Smooth muscle cell of the brain vasculature (primary cell): Measurements from ENCODE around the gene TMEM205.

Source experiments
- DNase-seq: peaks from one replicate; pipeline ENCODE4 v3.0.0-alpha.2; 2012; ENCODE audit warnings: low read depth, low spot score

Gene TMEM205

DNA sequence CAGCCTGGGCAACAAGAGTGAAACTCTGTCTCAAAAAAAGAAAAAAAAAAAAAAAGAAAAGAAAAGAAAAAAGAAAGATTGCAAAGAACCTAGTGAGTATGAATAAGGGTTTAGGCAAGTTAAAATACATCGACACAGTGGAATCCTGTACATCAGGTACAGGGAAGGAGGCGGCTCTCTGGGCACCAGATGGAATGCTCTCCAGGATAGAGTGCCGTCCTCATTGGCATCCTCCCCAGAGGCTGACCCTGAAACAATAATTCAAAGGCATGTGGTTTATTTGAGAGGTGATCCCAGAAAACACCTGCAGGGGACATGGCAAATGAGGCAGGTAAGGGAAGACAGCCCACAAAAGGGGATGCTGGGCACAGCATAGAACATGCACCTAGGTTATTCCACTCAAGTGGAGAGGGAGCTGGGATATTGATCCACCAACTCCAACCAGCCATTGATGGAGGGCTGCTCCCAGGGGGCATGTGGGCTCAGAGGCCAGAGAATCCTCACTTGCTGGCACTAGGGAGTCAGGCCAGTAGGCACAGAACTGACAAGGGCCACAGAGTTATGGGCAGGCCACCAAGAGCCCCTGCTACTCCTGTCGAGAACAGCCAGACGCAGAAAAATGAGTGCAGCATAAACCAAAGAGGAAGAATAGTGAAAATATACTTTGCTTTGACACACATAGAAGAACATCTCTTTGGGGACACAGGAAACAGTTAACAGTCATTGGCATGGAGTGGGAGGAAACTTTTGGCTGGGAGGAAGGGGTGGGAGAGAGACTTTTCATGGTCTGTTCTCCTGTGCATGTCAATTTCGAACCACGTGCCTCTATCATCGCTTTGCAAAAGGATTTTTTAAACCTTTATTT is 45.9 kb downstream of the TMEM205 start:
- DNase-seq, result no peak

DNA sequence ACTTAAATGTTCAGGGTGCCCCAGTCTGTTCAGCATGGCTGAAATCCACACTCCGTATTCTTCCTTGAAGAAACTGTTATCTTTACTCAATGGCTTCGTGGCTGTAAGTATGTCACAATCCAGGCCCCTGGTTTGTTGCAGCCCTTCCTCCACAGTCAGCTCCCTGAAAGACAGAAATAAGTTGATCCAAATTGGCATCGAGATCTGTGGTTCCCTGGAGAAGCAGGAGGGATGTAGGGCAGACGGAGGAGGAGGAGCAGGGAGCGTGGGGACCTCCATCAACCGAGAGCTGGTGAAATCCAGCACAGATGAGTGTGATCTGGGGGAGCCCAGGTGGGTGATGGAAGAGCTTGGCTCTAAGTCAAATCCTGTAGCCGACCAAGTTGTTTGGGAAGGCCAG is 49.8 kb downstream of the TMEM205 start:
- DNase-seq, result no peak

DNA sequence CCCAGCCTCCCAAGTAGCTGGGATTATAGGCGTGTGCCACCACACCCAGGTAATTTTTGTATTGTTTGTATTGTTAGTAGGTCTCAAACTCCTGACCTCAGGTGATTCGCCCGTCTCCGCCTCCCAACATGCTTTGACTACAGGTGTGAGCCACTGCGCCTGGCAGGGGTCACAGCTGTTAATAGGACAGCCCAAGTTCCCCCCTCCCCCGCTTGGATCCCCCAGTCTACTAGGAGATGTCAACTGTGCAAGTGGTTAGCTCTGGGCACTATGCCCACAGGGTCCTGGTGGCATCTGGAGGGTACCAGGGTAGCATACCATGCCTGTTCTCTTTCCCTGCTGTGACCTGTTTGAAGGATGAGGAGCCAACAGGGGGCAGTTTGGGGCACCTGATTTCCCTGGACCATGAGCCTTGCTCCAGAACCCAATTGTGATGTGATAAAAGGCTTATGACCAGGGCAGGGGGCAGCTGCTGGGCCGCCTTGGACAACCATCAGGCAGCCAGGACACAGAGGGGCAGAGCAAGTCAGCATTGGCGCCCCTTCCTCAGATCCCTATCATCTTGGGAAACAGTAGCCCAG is 50.3 kb downstream of the TMEM205 start, which contains the start of gene TSPAN16:
Gene TSPAN16 (plus strand): TSS at position 496 of the 581 bp plus-strand sequence. CDS start 138 bp downstream, outside the sequence.
- DNase-seq, result no peak

DNA sequence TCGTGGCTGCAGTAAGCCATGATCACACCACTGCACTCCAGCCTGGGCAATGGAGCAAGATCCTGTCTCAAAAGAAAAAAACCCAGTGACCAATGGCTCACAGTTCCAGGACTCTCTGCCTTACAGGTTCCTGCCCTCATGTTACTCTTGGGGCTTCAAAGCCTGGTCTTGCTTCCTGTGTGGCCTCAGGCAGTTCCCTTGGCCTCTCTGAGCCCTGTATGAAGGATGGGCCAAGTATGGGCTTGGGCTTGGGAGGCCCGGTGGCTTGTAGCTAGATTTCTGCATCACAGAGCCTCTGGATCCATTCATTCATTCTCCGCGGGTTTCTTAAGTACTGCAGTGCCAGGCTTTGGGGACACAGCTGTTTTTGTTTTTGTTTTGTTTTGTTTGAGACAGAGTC is 50.9 kb downstream of the TMEM205 start:
- DNase-seq, result no peak

DNA sequence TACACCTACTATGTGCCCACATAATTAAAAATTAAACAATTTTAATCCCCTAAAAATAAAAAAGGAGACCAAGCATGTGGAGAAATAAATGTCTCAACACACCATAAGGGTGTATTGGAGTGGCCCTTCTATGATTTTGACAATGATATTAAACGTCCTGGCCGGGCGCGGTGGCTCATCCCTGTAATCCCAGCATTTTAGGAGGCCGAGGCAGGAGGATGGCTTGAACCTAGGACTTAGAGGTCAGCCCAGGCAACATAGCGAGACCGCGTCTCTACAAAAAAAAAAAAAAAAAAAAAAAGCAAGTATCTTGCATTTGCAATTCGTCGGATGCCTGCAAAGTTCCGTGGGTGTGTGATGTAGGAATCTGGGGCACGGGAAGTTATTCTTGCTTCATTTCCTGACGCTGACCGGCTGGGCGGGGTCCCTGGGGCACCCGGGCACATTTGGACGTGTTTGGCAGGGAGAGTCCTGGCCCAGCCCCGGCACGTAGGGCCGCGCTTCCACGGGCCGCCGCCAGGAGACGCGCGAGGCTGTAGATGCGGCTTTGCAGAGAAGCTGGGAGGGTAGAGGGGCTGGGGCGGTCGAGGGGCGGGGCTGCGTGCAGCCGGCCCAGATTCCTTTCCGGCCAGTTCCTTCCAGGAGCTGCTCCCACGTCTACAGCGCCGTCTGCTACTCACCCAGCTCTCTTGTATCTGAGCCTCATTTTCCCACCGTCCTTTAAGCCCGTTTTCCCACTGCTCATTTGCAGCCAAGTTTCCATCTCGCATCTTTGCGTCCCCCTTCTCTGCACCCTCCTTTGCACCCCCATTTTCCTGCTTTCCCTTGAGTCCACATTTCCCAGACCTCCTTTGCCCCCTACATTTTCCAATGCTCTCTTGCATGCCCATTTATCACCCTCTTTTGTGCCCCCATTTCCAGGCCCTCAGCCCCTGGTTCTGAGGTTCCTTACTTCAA is 52.4 kb downstream of the TMEM205 start:
- DNase-seq, result peak; percentile 58
